ENCODE data around the gene MRPS23.

The MRPS23 gene

GRCh38 chr17:57849874-57850754 is at the start of gene MRPS23:
Gene MRPS23, minus strand, starts transcription at chr17:57850044. Its CDS starts 34 bp downstream, at chr17:57850010.
- peak; percentile 99 for DNase-seq (ENCODE audit: low read depth, low spot score)

GRCh38 chr17:57899391-57899790 is 49.5 kb upstream of the MRPS23 start:
- DNase-seq (ENCODE audit: low read depth, low spot score) = no peak

DNA sequence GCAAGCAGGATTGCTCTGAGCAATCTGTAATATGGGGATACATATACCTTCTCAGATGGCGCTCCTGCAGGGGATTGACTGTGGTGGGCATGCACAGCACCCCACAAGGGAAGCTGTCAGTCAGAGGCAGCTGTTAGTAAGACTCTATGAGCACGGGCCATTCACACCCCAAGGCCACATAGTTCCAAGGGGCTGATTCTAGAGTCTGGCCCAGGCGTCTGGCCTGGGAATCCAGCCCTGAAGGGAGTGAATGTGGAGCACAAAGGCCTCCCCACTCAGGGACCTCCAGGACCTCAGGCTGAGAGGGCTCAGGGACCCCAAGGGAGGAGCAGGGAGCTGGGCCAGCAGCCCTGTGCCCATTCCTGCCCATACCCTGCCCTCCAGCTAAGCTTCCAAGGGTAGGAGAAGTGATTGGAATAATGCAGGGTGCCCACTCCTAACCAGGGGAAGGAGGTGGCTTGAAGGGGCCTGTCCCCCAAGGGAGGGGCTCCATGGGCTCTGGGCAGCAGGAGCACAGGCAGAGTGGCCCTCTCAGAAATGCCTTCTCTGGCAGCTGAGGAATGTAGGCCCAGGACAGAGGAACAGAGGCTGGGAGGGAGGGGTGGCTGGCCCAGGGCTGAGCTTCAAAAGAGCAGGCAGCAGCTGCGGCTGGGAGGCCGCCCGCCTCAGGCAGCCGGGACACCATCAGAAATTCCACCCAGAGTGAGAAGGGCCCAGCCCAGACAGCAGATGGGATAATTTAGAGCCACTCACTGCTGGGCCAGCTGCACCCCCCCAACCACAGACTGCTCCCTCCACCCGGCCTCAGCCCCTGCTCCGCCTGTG is 48.9 kb upstream of the MRPS23 start:
- no peak for DNase-seq (ENCODE audit: low read depth, low spot score)

- DNase-seq (ENCODE audit: low read depth, low spot score) = no peak
Observed at GRCh38 chr17:57895382-57896060, 45.7 kb upstream of the MRPS23 start.

GRCh38 chr17:57894848-57895247 is 45.0 kb upstream of the MRPS23 start:
- no peak for DNase-seq (ENCODE audit: low read depth, low spot score)

GRCh38 chr17:57892820-57893595 is 43.2 kb upstream of the MRPS23 start:
- no peak for DNase-seq (ENCODE audit: low read depth, low spot score)

- DNase-seq (ENCODE audit: low read depth, low spot score) = no peak
Observed at GRCh38 chr17:57892146-57892819, 42.4 kb upstream of the MRPS23 start.

GRCh38 chr17:57890857-57891232 is 41.0 kb upstream of the MRPS23 start:
- DNase-seq (ENCODE audit: low read depth, low spot score) = no peak

GRCh38 chr17:57889892-57890856 is 40.3 kb upstream of the MRPS23 start:
- DNase-seq (ENCODE audit: low read depth, low spot score) = no peak

DNA sequence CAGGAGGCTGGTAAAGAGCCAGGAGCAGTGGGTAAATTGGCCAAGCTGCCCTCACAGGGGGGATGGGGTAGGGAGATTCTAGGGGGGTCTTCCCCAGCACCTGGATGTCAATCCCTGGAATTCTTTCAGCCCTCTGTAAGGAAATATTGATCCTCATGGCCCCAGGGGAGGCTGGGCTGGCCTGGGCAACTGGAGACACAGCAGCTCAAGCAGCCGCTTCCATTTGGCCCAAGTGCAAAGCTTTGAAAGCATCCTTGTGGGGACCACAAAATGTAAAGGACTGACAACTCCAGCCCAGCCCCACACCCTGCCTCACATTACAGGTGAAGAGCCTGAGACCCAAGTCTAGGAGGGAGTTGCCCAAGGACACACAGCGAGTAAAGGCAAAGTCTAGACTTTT is 39.4 kb upstream of the MRPS23 start:
- no peak for DNase-seq (ENCODE audit: low read depth, low spot score)

DNA sequence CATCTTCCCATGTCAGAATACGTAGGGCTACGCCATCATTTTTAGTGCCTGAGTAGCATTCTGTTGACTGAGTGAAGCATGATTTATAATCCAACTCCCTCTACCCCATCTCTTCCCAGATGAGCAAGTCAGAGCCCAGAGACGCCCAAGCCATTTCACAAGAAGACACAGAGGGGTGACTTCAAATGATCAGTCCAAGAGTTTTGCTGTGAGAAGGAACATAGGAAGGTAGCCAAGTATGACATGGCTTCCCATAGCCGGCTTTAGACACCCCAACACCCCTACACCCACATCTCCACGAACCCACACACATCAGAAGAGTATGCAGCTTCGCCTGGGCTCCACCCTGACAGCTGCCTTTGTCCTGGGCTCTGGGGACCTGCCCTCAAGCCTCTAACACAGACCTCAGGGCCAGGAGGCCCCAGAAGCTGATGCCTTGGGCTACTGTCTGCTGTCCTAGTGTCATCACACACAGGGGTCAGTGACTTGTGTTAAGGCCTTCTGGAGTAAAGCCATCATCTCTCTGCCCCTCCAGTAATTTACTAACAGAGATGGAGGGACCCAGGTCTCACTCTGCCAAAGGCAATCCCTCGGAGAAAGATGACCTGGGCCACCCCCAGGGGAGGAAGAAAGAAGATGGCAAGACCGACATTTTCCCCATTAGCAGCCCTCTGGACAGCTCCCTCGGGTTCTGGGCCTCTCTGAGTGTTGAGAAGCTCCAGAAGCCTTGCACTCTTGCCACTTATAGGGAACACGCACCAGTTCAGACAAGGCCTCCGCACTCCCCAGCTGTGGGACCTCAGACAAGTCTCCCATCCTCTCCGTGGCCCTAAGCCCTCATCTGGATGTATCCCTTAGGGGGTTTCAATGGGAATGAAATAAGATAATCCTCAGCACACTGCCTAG is 38.7 kb upstream of the MRPS23 start:
- DNase-seq (ENCODE audit: low read depth, low spot score) = no peak

- no peak for DNase-seq (ENCODE audit: low read depth, low spot score)
Observed at GRCh38 chr17:57887161-57887560, 37.3 kb upstream of the MRPS23 start.

DNA sequence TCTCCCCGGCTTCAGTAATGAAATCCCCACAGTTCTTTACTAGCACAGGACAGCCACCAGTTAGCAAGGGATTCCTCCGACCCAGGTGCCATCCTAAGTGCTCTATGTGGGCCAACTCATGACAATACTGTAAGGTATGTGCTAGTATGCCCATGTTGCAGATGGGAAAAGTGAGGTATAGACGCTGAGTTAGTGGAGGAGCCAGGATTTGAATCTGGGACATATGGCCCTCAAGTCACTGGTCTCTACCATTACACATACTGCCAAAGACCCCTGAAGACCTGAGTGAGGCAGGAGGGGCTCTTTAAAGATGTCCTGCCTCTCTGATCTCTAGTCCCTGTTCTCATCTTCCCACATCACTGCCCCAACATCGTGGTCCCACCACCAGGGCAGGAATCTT is 36.2 kb upstream of the MRPS23 start:
- no peak for DNase-seq (ENCODE audit: low read depth, low spot score)

DNA sequence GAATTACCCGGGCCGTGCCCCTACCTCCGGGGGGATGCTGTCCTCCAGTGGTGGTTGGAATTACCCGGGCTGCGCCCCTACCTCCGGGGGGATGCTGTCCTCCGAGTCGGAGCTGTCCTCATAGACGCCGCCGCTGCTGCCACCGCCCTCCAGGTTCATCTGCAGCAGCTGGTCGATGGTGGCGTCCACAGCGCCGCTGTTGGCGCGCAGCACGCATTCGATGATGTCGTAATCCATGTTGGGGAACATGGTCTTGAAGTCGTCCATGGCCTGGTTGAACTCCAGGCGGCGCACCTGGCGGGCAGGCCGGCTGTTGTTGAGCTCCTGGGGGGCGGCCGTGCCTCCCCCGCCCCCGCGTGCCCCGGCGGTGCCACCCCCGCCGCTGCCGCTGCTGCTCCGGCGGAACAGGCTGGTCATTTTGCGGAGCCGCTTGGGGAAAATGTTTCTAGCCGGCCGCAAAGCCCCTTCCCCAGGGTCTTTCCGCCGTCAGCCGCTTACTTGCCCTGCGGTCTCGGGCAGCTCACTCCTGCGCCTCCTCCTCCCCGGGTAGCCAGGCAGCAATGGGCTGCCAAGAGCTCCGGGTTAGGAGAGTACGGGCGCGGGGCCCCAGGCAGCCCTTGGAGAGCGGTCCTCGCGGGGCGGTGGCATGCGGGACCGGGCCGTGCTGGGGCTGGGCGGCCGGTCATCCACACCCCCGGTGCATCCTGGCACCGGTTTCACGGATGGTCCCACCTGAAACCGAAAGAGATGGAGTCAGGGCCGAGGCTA is 35.5 kb upstream of the MRPS23 start:
- no peak for DNase-seq (ENCODE audit: low read depth, low spot score)

DNA sequence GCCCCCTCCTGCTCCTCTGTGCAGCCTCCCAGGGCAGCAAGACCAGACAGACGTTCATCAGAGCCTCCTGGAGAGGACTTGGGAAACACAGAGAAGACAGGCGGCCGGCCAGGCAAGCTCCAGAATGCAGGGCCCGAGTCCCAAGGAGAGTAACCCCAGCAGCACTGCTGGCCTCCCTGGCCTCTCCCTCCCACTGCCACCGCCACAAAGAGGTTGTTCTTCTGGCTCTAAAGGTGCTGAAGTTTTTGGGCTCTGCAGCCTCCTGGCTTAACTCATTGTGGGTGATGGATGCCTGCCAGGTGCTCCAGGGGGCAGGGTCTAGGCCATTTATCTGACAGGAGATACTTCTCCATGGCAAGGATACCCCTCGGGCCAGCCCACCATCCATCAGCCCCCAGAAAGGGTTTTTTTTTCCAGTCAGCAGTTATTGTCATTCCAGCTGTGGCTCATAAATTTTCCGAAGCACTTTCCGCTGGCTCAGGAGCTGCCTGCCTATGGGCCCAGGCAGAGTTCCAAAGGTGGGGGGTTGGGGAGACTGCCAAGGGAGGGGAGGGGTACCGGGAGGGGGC is 32.0 kb upstream of the MRPS23 start:
- DNase-seq (ENCODE audit: low read depth, low spot score) = no peak

DNA sequence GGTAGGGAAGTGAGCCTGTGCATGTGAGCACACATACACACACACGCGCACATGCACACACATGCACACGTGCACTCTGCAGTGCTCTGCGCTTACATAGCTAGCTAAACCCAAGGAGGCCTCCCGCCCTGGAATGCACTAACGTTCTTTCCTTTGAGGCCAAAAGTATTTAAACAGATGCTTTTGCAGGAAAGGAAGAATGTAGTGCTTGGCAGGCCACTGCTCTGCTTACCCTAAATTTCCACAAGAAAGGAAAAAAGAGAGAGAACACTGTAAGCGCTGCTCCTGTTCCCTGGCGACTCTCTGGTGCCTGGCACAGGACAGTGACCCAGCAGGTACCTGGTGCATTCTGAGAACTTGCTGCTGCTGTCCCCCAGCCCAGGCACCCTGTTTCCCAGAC is 31.3 kb upstream of the MRPS23 start:
- no peak for DNase-seq (ENCODE audit: low read depth, low spot score)

DNA sequence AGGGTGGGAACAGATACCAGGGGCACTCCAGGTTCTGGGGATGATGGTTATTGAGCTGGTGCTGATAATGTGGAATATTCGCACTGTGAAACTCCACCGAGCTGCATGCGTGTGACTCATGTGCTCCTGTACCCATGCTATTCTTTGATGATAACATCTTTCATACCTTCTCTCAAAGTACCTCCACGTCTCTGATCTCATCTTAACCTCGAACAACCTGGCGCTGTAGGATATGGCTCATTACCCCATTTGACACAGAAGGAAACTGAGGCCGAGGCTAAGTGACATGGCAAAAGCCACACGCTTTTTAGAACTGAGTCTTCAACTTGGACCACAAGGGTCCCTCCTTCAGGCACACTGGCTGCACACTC is 30.2 kb upstream of the MRPS23 start:
- DNase-seq (ENCODE audit: low read depth, low spot score) = no peak

All from iPS DF 19.7 (cell line).